HG03521 (cell line): ENCODE measurements around the gene FDX2.

Experiments used
- ATAC-seq: cut with Tn5 transposase; IDR thresholded peaks from one replicate; pipeline ENCODE4 v1.9.1; 2021; ENCODE audit warnings: mild to moderate bottlenecking, moderate library complexity; ENCODE audit not compliant: unreplicated experiment

Gene FDX2

GRCh38 chr19:10305139-10305806 lies 10.5 kb downstream of the FDX2 start:
- ATAC-seq, result no peak

GRCh38 chr19:10299545-10300458 lies 16.0 kb downstream of the FDX2 start:
- no peak for ATAC-seq

- no peak for ATAC-seq
Measured at GRCh38 chr19:10295847-10296591, 19.8 kb downstream of the FDX2 start.

GRCh38 chr19:10295305-10295846 lies 20.4 kb downstream of the FDX2 start:
- ATAC-seq, result peak; percentile 41

- no peak for ATAC-seq
Measured at GRCh38 chr19:10294368-10294697, 21.5 kb downstream of the FDX2 start.

GRCh38 chr19:10293637-10294367 lies 22.0 kb downstream of the FDX2 start:
- ATAC-seq, result no peak

GRCh38 chr19:10292789-10293636 lies 22.8 kb downstream of the FDX2 start:
- ATAC-seq, result no peak

- peak; percentile 53 for ATAC-seq
Measured at GRCh38 chr19:10292206-10292788, 23.5 kb downstream of the FDX2 start.

GRCh38 chr19:10291554-10292205 lies 24.1 kb downstream of the FDX2 start:
- ATAC-seq, result no peak

GRCh38 chr19:10290876-10291553 lies 24.8 kb downstream of the FDX2 start:
- no peak for ATAC-seq

- ATAC-seq, result no peak
Measured at GRCh38 chr19:10290357-10290875, 25.4 kb downstream of the FDX2 start.

- ATAC-seq, result no peak
Measured at GRCh38 chr19:10289836-10290356, 25.9 kb downstream of the FDX2 start, which contains the start of gene ICAM5. Gene ICAM5, plus strand, starts transcription at chr19:10289952. Its CDS starts 92 bp downstream, at chr19:10290044.

- ATAC-seq, result no peak
Measured at GRCh38 chr19:10289167-10289835, 26.5 kb downstream of the FDX2 start.

- ATAC-seq, result no peak
Measured at GRCh38 chr19:10288662-10289166, 27.1 kb downstream of the FDX2 start.

GRCh38 chr19:10286803-10287737 lies 28.7 kb downstream of the FDX2 start, which contains the start of gene ICAM4:
Gene ICAM4, plus strand, starts transcription at chr19:10286955. Its CDS starts 58 bp downstream, at chr19:10287013.
- no peak for ATAC-seq

- ATAC-seq, result no peak
Measured at GRCh38 chr19:10285393-10285792, 30.4 kb downstream of the FDX2 start.
